GM12878 (cell line): Measurements from ENCODE around the gene NCBP2L. TPM values are rescaled to one million over a fixed set of nuclear protein-coding genes. Genes with fewer than 3 reads are reported as not detected.

ENCODE experiments used
- ATAC-seq: fragments of 200-7000 bp; cut with Tn5 transposase; 3 replicates; pipeline ENCODE4 v1.9.1; 2020; ENCODE audit warnings: mild to moderate bottlenecking, moderate library complexity
- BruUV-seq: library from RNA; stranded (reverse); fragments of 400-500 nt; replicated peaks from 2 replicates; lab custom pipeline; 2021; lab: Mats Ljungman, UMichigan
- CTCF ChIA-PET: fragments of 300-600 bp; sonication (Branson Sonifier 250); formaldehyde crosslinking; extraction: SDS; loops from one replicate; lab custom pipeline; 2021; ENCODE audit warnings: inconsistent platforms; lab: Yijun Ruan, JAX
- POLR2A ChIA-PET: fragments of 350-600 bp; formaldehyde crosslinking; extraction: SDS; loops from one replicate; lab custom pipeline; 2021; ENCODE audit warnings: inconsistent platforms; lab: Charles Lee
- RAD21 ChIA-PET: fragments of 300-600 bp; sonication (Branson Sonifier 250); formaldehyde crosslinking; loops from one replicate; lab custom pipeline; 2023; ENCODE audit warnings: antibody characterized with exemption; ENCODE audit not compliant: unreplicated experiment; lab: Charles Lee
- SMC1A ChIA-PET: fragments of 300-600 bp; sonication (Branson Sonifier 250); formaldehyde crosslinking; loops from one replicate; lab custom pipeline; 2023; ENCODE audit not compliant: unreplicated experiment, uncharacterized antibody; lab: Charles Lee
- DNase-seq: peaks from one replicate; pipeline ENCODE4 v3.0.0-alpha.2; 2011; ENCODE audit warnings: low read depth, low spot score
- FAIRE-seq: peaks from 3 replicates; lab custom pipeline; 2011; peaks lifted over from hg19 to GRCh38; lab: Jason Lieb, UNC
- H2AFZ ChIP-seq: 2 replicates; pipeline ENCODE4 v1.6.0; 2011; ENCODE audit warnings: low read depth, low read length, control low read depth; ENCODE audit not compliant: control insufficient read depth
- H3K27ac ChIP-seq: 2 replicates; pipeline ENCODE4 v1.5.1; 2011; ENCODE audit warnings: control low read depth; ENCODE audit not compliant: control insufficient read depth, insufficient read depth
- H3K27me3 ChIP-seq, 2 experiments: replicated peaks in 1 of 2; 2 replicates each; pipeline versions ENCODE4 v1.6.0 to v1.6.1; 2011; ENCODE audit warnings: low read length in 1 of 2; ENCODE audit not compliant: control insufficient read depth in 2 of 2, insufficient read depth in 2 of 2
- H3K36me3 ChIP-seq, 2 experiments: 2 replicates each; pipeline ENCODE4 v1.5.1; 2011; ENCODE audit warnings: low read length in 1 of 2; ENCODE audit not compliant: control insufficient read depth in 2 of 2, insufficient read depth in 2 of 2
- H3K4me1 ChIP-seq: 2 replicates; pipeline ENCODE4 v1.6.1; 2011; ENCODE audit warnings: mild to moderate bottlenecking, low read length, moderate library complexity, mixed read lengths; ENCODE audit not compliant: control insufficient read depth, insufficient read depth
- H3K4me2 ChIP-seq: 2 replicates; pipeline ENCODE4 v1.6.0; 2011; ENCODE audit warnings: control low read depth; ENCODE audit not compliant: control insufficient read depth, insufficient read depth
- H3K4me3 ChIP-seq: fragments of 200-600 bp; sonication (generic); 2 replicates; pipeline ENCODE4 v1.5.1; 2016
- H3K79me2 ChIP-seq: 2 replicates; pipeline ENCODE4 v1.6.0; 2011; ENCODE audit warnings: low read length; ENCODE audit not compliant: control insufficient read depth, insufficient read depth
- H3K9ac ChIP-seq: 2 replicates; pipeline ENCODE4 v1.8.0; 2011; ENCODE audit warnings: low read length, control low read depth, mixed read lengths; ENCODE audit not compliant: control insufficient read depth, insufficient read depth
- H3K9me3 ChIP-seq: replicated peaks from 3 replicates; pipeline ENCODE4 v1.5.1; 2011; ENCODE audit warnings: mild to moderate bottlenecking, low read length; ENCODE audit not compliant: control insufficient read depth, insufficient read depth
- H4K20me1 ChIP-seq: 2 replicates; pipeline ENCODE4 v1.6.0; 2011; ENCODE audit not compliant: control insufficient read depth, insufficient read depth
- HCFC1 ChIP-seq: fragments of 150-350 bp; IDR thresholded peaks from 2 replicates; pipeline ENCODE4 v1.6.1; 2014; ENCODE audit warnings: low read length
- HSF1 ChIP-seq: fragments of 150-350 bp; IDR thresholded peaks from 2 replicates; pipeline ENCODE4 v1.6.1; 2014; ENCODE audit warnings: mild to moderate bottlenecking, low read depth, low read length
- IRF4 ChIP-seq: IDR thresholded peaks from 2 replicates; pipeline ENCODE4 v1.6.1; 2011; ENCODE audit warnings: low read depth, low read length
- RELB ChIP-seq: fragments of 450-650 bp; IDR thresholded peaks from 2 replicates; pipeline ENCODE4 v1.6.1; 2017; ENCODE audit warnings: low read depth, mild to moderate bottlenecking, moderate library complexity
- SIN3A ChIP-seq: IDR thresholded peaks from 2 replicates; pipeline ENCODE4 v1.6.1; 2012; ENCODE audit warnings: low read depth, low read length, improper control_type of control experiment
- STAT3 ChIP-seq: IDR thresholded peaks from 2 replicates; pipeline ENCODE4 v1.6.1; 2011; ENCODE audit warnings: low read depth, low read length, improper control_type of control experiment
- SUZ12 ChIP-seq: fragments of 200-600 bp; sonication (generic); IDR thresholded peaks from one replicate; pipeline ENCODE4 v1.6.1; 2018; ENCODE audit warnings: antibody characterized with exemption, mild to moderate bottlenecking; ENCODE audit not compliant: unreplicated experiment
- ZBTB40 ChIP-seq: fragments of 450-650 bp; IDR thresholded peaks from 2 replicates; pipeline ENCODE4 v1.6.1; 2016; ENCODE audit warnings: mild to moderate bottlenecking, moderate library complexity, borderline replicate concordance
- WGBS: methylation state at CpG from one replicate; pipeline ENCODE4 v1.1.6; 2016; ENCODE audit warnings: low lambda C conversion rate; ENCODE audit not compliant: insufficient replicate concordance, insufficient coverage; ENCODE audit errors: missing lambda C conversion rate; 5-methylcytosine and 5-hydroxymethylcytosine counted together
- in situ Hi-C: fragments of 300-500 bp; cut with MboI; formaldehyde crosslinking; loops from 9 replicates; pipeline ENCODE4 v1.14.3; 2018; ENCODE audit warnings: mixed read lengths
- intact Hi-C: fragments of 100-400 bp; cut with micrococcal nuclease; formaldehyde crosslinking; loops from one replicate; pipeline ENCODE4 v1.14.2; 2022; ENCODE audit not compliant: unreplicated experiment
- polyA plus RNA-seq, 11 experiments: library from polyadenylated mRNA; depleted of rRNA in 4 of 11; unstranded in 6 of 11; stranded (reverse) in 5 of 11; fragments of >200 nt; fragmentation: Nextera tagmentation in 4 of 11; fragmentation: Illumina TruSeq in 1 of 11; extraction: Ambion mirVana in 4 of 11; extraction: Trizol in 1 of 11; gene quantifications; 1 replicate in 1 of 11; 2 replicates in 10 of 11; pipeline versions ENCODE4 v1.2.1 to v1.2.3, GENCODE V29; 2011 to 2016; ENCODE audit warnings: inconsistent platforms in 2 of 11, missing spikeins in 2 of 11, low read depth in 1 of 11
- total RNA-seq, 4 experiments: library from RNA; depleted of rRNA in 3 of 4; stranded (reverse); fragments of >200 nt in 3 of 4; fragmentation: Illumina TruSeq in 1 of 4; extraction: Trizol in 1 of 4; gene quantifications; 2 replicates each; pipeline versions ENCODE4 v1.2.1 to v1.2.3, GENCODE V29; 2013 to 2021
- TF ChIP-seq, protein P1 (sequence below): fragments of 450-650 bp; formaldehyde crosslinking; IDR thresholded peaks from 2 replicates; pipeline ENCODE4 v1.4.0; 2020; ENCODE audit warnings: mild to moderate bottlenecking, moderate library complexity

NCBP2L gene
- total and polyA plus RNA-seq, 10 of the 15 experiments (the other 5 are each of a cell fraction or from before 2014, with no cell fraction given) = not detected

- no peaks in the 10 kb centered on the region for H4K20me1 ChIP-seq
- in situ Hi-C loops = no loop called here
- intact Hi-C loops = no loop called here
- DNase-seq (no peak), FAIRE-seq (no peak), ATAC-seq (no peak)
- H3K36me3 ChIP-seq = no peaks in the 10 kb centered on the region
- no peak overlapping the region for H3K9ac ChIP-seq
- no TSS peak for BruUV-seq
- H3K27ac ChIP-seq = no peak overlapping the region
- no peak overlapping the region for H2AFZ ChIP-seq
- ChIA-PET RAD21 (interaction anchor here (4.1 kb wide), 1 partner anchor 57 kb away, joined by 43 read pairs; no protein-coding TSS in a partner anchor), CTCF (interaction anchor here (1.1 to 3.4 kb wide), 3 partner anchors 8 to 58 kb away, joined by 3 to 25 read pairs (median 4); no protein-coding TSS in a partner anchor), SMC1A (interaction anchor here (1.2 to 5.4 kb wide), 3 partner anchors 10 to 21 kb away, joined by 3 to 28 read pairs (median 4); no protein-coding TSS in a partner anchor), POLR2A (interaction anchor here (1.3 kb wide), 1 partner anchor 9 kb away, joined by 3 read pairs; no protein-coding TSS in a partner anchor)
- TF ChIP-seq, protein P1, sequence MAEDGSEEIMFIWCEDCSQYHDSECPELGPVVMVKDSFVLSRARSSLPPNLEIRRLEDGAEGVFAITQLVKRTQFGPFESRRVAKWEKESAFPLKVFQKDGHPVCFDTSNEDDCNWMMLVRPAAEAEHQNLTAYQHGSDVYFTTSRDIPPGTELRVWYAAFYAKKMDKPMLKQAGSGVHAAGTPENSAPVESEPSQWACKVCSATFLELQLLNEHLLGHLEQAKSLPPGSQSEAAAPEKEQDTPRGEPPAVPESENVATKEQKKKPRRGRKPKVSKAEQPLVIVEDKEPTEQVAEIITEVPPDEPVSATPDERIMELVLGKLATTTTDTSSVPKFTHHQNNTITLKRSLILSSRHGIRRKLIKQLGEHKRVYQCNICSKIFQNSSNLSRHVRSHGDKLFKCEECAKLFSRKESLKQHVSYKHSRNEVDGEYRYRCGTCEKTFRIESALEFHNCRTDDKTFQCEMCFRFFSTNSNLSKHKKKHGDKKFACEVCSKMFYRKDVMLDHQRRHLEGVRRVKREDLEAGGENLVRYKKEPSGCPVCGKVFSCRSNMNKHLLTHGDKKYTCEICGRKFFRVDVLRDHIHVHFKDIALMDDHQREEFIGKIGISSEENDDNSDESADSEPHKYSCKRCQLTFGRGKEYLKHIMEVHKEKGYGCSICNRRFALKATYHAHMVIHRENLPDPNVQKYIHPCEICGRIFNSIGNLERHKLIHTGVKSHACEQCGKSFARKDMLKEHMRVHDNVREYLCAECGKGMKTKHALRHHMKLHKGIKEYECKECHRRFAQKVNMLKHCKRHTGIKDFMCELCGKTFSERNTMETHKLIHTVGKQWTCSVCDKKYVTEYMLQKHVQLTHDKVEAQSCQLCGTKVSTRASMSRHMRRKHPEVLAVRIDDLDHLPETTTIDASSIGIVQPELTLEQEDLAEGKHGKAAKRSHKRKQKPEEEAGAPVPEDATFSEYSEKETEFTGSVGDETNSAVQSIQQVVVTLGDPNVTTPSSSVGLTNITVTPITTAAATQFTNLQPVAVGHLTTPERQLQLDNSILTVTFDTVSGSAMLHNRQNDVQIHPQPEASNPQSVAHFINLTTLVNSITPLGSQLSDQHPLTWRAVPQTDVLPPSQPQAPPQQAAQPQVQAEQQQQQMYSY (CRISPR knock-in tag) = no peak
- TF ChIP-seq ZBTB40 = no peak
- no peak for TF ChIP-seq SUZ12
- no peak for TF ChIP-seq HSF1
- no peak for TF ChIP-seq SIN3A
- no peak for TF ChIP-seq STAT3
- no peak for TF ChIP-seq HCFC1
- no peak for TF ChIP-seq RELB
- TF ChIP-seq IRF4 = no peak
- no peaks in the 10 kb centered on the region for H3K27me3 ChIP-seq
- H3K4me1 ChIP-seq = no peaks in the 10 kb centered on the region
- H3K4me3 ChIP-seq = no peak overlapping the region
- 46% methylated on average over 7 of the region's 7 CpGs for WGBS
- no peak overlapping the region for H3K4me2 ChIP-seq
- H3K9me3 ChIP-seq = no peaks in the 10 kb centered on the region
- no peaks in the 10 kb centered on the region for H3K79me2 ChIP-seq
These were observed 45.6 kb upstream of the NCBP2L start for GRCh38 chrX:107731831-107732502.
